VCaP (cell line): ENCODE results near the gene RBBP8NL.

Source experiments
- H3K27ac ChIP-seq: fragments of 450-650 bp; 2 replicates; pipeline ENCODE4 v1.5.1; 2017
- TF ChIP-seq, protein P1 (sequence below): fragments of 450-650 bp; conservative IDR thresholded peaks from 2 replicates; pipeline ENCODE4 v1.5.1; 2017; ENCODE audit warnings: mild to moderate bottlenecking, moderate library complexity

RBBP8NL gene

DNA sequence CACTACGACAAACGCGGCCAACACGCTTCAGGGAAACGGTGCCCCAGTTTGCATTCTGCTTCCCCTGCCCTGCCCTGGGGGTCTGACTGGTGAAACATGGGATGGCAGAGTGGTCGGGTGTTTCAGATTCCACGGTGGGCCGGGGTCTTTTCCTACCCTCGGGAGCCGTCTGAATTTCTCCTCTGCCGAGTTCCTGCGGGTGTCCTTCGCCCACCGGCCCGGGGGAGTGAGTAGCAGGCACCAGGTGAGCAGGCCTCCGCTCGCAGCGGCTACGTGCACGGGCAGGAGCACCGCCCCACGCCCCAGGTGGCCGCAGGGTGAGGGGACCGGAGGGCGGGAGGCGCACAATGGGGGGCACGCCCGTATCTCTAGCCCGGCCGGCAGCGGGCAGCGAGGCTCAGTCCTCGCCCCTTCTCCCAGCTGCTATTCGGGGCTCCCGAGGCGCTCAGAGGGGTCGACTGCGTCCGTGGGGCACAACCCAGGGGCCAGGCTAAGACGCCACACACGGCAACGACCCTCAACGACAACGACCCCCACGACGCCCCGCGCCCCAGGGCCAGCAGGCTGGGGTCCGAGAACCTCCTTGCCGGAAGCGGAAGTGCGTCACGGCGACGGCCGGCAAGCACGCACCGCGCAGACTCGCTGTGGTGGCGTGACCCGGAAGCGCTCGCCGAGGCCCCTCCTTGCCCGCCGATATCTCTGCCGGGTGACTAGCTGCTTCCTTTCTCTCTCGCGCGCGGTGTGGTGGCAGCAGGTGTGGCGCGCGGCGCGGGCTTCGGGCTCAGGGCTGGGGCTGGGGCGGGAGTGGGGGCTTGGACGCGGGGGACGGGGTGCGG is 40.7 kb downstream of the RBBP8NL start, which contains the start of gene RPS21:
RPS21 (plus strand) TSS at position 721 of the 836 bp plus-strand sequence. CDS start 236 bp downstream, outside the sequence.
- TF ChIP-seq, protein P1, sequence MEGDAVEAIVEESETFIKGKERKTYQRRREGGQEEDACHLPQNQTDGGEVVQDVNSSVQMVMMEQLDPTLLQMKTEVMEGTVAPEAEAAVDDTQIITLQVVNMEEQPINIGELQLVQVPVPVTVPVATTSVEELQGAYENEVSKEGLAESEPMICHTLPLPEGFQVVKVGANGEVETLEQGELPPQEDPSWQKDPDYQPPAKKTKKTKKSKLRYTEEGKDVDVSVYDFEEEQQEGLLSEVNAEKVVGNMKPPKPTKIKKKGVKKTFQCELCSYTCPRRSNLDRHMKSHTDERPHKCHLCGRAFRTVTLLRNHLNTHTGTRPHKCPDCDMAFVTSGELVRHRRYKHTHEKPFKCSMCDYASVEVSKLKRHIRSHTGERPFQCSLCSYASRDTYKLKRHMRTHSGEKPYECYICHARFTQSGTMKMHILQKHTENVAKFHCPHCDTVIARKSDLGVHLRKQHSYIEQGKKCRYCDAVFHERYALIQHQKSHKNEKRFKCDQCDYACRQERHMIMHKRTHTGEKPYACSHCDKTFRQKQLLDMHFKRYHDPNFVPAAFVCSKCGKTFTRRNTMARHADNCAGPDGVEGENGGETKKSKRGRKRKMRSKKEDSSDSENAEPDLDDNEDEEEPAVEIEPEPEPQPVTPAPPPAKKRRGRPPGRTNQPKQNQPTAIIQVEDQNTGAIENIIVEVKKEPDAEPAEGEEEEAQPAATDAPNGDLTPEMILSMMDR = no peak
- H3K27ac ChIP-seq = peak within 1 kb of the TSS; percentile 92

DNA sequence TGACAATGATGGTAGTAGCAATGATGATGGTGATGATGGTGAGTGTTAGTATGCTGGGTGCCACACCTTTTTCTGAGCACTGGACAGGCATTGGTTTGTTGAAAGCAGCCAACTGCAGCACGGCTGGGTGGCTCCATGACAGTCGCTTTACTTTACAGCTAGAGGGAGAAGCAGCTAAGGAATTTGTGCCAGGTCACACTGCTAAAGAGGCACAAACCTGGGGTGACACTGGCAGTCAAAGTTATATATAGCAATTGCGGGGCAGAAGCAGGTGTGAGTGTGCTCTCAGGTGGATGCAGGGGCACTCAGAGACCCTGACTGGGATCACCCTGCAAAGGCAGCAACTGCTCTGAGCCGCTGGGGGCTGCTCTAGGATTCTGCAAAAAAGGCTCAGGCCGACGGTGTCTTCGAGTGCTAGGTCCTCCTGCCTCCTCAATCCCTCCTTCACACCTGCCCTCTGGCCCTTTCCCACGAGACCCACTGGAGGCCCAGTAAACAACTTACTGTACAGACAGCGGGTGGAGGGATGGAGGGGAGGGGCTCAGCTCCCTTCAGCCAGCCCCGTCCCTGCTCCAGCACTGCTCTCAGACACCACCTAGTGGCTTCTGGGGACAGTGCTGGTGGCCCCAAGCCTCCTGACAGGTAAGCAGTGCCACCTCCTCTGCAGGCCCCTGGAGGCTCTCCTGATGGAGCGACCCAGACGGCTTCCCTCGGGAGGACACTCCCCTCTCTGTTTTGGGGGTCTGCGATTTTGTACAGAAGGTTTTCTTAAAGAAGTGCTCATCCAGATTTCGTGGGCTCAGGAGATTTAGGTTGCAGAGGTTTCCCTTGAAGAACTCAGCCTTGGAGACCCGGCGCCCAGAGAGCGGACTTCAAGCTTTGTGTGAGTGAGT is 44.8 kb downstream of the RBBP8NL start:
- H3K27ac ChIP-seq = no peak overlapping the region
- TF ChIP-seq, protein P1 = peak; percentile 98

DNA sequence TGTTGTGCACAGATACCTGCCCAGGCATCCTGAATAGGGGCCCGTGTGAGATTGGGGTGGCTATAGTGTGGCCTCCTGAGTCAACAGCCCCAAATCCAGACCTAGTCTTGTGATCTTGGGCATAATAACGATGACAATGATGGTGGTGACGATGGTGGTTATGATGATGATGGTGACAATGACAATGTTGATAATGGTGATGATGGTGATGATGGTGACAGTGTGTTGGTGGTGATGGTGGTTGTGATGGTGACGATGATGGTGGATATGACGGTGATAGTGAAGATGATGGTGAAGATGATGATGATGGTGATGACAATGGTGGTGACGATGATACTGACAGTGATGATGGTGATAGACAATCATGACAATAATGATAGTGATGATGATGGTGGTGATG is 45.5 kb downstream of the RBBP8NL start:
- TF ChIP-seq, protein P1 = no peak
- H3K27ac ChIP-seq = no peak overlapping the region

DNA sequence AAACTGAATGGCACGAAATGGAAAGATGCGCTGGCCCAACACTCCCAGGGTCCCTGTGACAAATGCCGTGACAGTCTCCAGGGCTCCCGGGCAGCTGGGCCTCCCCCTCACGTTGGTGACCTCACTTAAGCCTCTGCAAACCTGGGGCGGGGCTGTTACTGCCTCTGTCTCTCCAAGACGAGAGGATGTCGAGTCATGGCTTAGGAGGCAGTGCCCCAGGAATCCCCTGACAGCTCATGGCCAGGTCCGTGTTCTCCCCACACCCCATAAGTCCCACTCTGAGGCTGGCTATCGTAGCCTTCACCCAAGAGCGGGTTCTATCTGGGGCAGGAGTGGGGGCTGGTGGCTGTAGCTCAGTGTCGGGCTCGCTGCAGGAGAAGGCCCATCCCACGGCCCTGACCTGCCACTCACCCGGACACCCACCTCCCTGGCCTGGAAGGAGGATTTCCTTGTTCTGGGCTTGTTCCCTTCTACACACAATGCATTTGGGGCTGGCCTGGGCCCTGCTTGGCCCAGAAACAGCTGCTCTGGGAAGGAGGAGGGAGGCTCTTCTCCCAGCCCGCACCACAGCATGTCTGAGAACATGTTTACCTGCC is 46.0 kb downstream of the RBBP8NL start:
- no peak overlapping the region for H3K27ac ChIP-seq
- TF ChIP-seq, protein P1 = no peak

DNA sequence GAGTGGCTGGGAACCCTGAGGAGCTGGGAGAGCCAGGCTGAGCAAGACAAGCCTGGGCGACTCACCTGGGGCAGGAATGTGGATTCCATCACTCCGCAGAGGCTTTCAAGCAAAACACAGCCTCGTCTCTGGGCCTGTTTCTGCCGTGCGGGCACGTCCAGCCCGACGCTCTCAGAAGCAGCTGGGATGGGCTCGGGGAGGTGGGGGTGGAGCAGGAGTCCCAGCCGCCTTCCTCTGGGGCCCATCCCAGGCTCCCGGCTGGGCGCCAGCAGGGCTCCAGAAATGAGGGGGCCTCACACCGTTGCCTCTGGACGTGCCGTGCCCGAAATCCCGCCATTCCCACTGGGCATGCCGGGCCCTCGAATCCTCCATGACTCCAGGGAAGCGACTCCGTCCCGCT is 49.1 kb downstream of the RBBP8NL start:
- H3K27ac ChIP-seq = no peak overlapping the region
- TF ChIP-seq, protein P1 = no peak

DNA sequence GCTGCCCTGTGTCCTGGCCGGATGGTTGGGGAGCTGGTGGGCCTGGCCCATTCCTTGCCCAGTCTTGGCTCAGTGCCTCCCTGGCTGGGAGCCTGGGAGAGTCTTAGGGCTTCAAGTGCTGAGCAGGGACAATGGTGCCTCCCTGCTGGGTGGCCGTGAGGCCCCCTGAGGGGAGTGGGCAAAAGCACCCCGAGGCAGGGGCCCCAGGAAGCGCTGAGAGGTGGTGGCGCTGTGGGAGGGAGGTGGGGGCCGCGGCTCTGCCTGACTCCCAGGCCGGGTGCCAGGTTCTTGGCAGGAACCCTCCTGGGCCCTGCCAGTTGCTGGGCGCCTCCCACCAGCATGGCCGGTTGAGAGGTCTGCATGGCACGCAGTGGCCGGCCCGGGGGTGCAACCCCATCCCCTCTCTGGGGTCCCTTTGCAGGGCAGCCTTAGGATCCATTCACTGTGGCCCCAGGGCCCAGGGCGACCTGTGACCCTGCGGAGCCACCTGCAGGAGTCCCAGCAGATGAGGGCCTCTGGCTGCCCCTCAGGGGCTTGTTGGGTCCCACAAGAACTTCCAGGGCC is 49.6 kb downstream of the RBBP8NL start:
- TF ChIP-seq, protein P1 = no peak
- no peak overlapping the region; the same call in 1 of the 2 replicates for H3K27ac ChIP-seq

DNA sequence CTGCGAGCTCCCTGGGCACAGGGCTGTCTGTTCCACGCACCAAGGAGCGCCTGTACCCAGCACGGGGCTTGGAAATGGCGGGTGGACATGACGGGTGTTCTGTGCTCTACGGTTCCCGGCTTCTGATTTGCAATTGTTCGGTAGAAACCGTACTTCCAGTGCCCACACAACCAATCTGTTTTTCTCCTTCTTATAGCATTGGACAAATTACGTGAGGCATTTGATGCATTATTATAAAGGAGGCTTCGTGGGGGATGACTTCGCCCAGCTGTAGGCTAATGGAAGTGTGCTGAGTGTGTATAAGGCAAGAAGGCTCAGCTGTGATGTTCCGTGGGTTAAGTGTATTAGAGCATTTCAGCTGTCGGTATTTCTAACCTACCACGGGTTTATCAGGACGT is 50.3 kb downstream of the RBBP8NL start:
- TF ChIP-seq, protein P1 = no peak
- H3K27ac ChIP-seq = no peak overlapping the region; the same call in 1 of the 2 replicates
